Upper lobe of left lung (tissue), 6 donors: ENCODE measurements around the gene ZBTB8A. TPM values are rescaled to one million over a fixed set of nuclear protein-coding genes. Genes with fewer than 3 reads are reported as not detected.
A peak's percentile ranks its signal among the peaks of the same experiment; 100 is the strongest.
"Not testable (repeated sequence)": the region's sequence is repeated elsewhere in the genome, so short reads cannot be mapped to it uniquely, and the experiment has no call there.

Source experiments
- ATAC-seq, 2 donors: fragments of 200-7000 bp; cut with Tn5 transposase; one replicate each; pipeline ENCODE4 v1.9.1; 2022; ENCODE audit warnings: mild to moderate bottlenecking in 2 of 2, moderate library complexity in 2 of 2; ENCODE audit not compliant: low FRiP score in 2 of 2
- DNase-seq, 2 donors: peaks; one replicate each; pipeline ENCODE4 v3.0.0-alpha.2; 2019 to 2020
- H3K27ac ChIP-seq, 4 donors: fragments of 200-600 bp; sonication (generic); one replicate each; pipeline ENCODE4 v1.5.1; 2016 to 2019
- H3K27me3 ChIP-seq, 4 donors: fragments of 200-600 bp; sonication (generic); one replicate each; pipeline ENCODE4 v1.5.1; 2017 to 2019
- H3K36me3 ChIP-seq, 4 donors: fragments of 200-600 bp; sonication (generic); one replicate each; pipeline ENCODE4 v1.5.1; 2016 to 2019
- H3K4me1 ChIP-seq, 4 donors: fragments of 200-600 bp; sonication (generic); one replicate each; pipeline ENCODE4 v1.5.1; 2018 to 2019
- H3K4me3 ChIP-seq, 4 donors: fragments of 200-600 bp; sonication (generic); one replicate each; pipeline ENCODE4 v1.5.1; 2017 to 2019; ENCODE audit warnings: mild to moderate bottlenecking in 2 of 4, moderate library complexity in 1 of 4
- H3K9me3 ChIP-seq, 4 donors: fragments of 200-600 bp; sonication (generic); one replicate each; pipeline ENCODE4 v1.5.1; 2018 to 2019
- CTCF ChIP-seq, 6 experiments: fragments of 450-650 bp in 4 of 6; fragments of 200-600 bp in 2 of 6; sonication (generic) in 2 of 6; IDR thresholded peaks; one replicate each; pipeline ENCODE4 v1.5.1; 2016 to 2019; ENCODE audit warnings: antibody characterized with exemption in 6 of 6
- EP300 ChIP-seq, 4 donors: sonication (generic); formaldehyde crosslinking; IDR thresholded peaks; one replicate each; pipeline ENCODE4 v1.5.1; 2017; ENCODE audit warnings: antibody characterized with exemption in 4 of 4, control low read depth in 2 of 4
- POLR2A ChIP-seq, 4 donors: fragments of 450-650 bp; IDR thresholded peaks; one replicate each; pipeline ENCODE4 v1.5.1; 2016 to 2017; ENCODE audit warnings: antibody characterized with exemption in 4 of 4, mild to moderate bottlenecking in 2 of 4
- POLR2AphosphoS5 ChIP-seq, 2 donors: sonication (generic); formaldehyde crosslinking; IDR thresholded peaks; one replicate each; pipeline ENCODE4 v1.5.1; 2017; ENCODE audit warnings: antibody characterized with exemption in 2 of 2
- WGBS, 2 donors: methylation state at CpG; one replicate each; pipeline ENCODE4 v1.1.5; 2017 to 2018; 5-methylcytosine and 5-hydroxymethylcytosine counted together
- total RNA-seq, 6 donors: library from RNA; depleted of rRNA in 4 of 6; stranded (reverse); fragments of >200 nt in 4 of 6; gene quantifications; one replicate each; pipeline versions ENCODE4 v1.1.0 to v1.2.1, GENCODE V29; 2016 to 2021
- donor health status: DM: no; HTN: no; CAD: no; lungs with moderate emphysema.
- donor health status: DM: no; HTN: yes; CAD: no; lungs with severe emphysema.

ZBTB8A gene
- total RNA-seq, 6 donors from 2014 or later = 5.1 to 12.0 (median 6.4) TPM

- H3K36me3 ChIP-seq = peaks cover 0 to 6% (median 0%) of the 10 kb centered on the region in 4 donors
- DNase-seq = no peak
- no peak overlapping the region for H3K27ac ChIP-seq
- no peak overlapping the region for H3K4me3 ChIP-seq
- no peaks in the 10 kb centered on the region for H3K27me3 ChIP-seq
- no peak for ATAC-seq
- TF ChIP-seq POLR2A (IDR thresholded peaks at IDR 0.05) = no peak
- no peak for TF ChIP-seq CTCF (IDR thresholded peaks at IDR 0.05)
- TF ChIP-seq POLR2AphosphoS5 (IDR thresholded peaks at IDR 0.05) = no peak
- 87 to 92% methylated on average over 1 of the region's 1 CpG for WGBS, 2 donors
- no peaks in the 10 kb centered on the region for H3K9me3 ChIP-seq
- peaks cover 0 to 11% (median 2%) of the 10 kb centered on the region in 4 donors for H3K4me1 ChIP-seq
Observed at GRCh38 chr1:32639489-32640075, 100.4 kb downstream of the ZBTB8A start.

DNA sequence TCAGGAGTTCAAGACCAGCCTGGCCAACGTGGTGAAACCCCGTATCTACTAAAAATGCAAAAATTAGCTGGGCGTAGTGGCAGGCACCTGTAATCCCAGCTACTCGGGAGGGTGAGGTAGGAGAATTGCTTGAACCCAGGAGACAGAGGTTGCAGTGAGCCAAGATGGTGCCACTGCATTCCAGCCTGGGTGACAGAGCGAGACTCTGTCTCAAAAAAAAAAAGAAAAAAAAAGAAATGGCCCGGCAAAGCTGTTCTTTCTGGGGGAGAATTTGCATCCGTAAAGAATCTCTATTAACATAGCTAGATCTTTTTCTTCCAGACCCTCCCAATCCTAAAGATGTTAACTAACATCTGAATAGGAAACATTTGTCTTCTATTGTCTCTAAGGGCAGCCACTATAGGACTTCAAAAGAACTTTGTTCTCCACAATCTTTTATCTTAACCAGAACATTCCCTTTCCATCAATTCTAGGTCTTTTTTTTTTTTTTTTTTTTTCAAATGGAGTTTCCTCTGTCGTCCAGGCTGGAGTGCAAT lies 103.1 kb downstream of the ZBTB8A start:
- H3K27ac ChIP-seq, DNase-seq, H3K27me3 ChIP-seq, ATAC-seq, H3K4me3 ChIP-seq, H3K9me3 ChIP-seq, H3K4me1 ChIP-seq: not testable (repeated sequence)
- peaks cover 0 to 17% (median 0%) of the 10 kb centered on the region in 4 donors for H3K36me3 ChIP-seq
- 72 to 76% methylated on average over 8 of the region's 8 CpGs for WGBS, 2 donors

DNA sequence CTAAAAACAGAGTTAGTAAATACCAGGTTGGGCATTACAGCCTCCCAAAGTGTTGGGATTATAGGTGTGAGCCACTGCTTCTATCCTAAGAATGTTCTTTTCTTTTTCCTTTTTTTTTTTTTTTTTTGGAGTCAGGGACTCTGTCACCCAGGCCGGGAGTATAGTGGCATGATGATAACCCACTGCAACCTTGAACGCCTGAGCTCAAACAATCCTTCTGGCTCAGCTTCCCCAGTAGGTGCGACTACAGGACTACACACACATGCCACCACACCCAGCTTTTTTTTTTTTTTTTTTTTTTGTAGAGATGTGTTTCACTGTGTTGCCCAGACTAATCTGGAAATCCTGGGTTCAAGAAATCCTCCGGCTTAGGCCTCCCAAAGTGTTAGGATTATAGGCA lies 105.2 kb downstream of the ZBTB8A start:
- H3K27ac ChIP-seq = no peak overlapping the region
- no peak overlapping the region for H3K4me3 ChIP-seq
- TF ChIP-seq EP300 (IDR thresholded peaks at IDR 0.05) (no peak), CTCF (IDR thresholded peaks at IDR 0.05) (no peak), POLR2AphosphoS5 (IDR thresholded peaks at IDR 0.05) (no peak), POLR2A (IDR thresholded peaks at IDR 0.05) (no peak)
- no peaks in the 10 kb centered on the region for H3K27me3 ChIP-seq
- DNase-seq (no peak), ATAC-seq (no peak)
- WGBS, 2 donors = 86 to 92% methylated on average over 4 of the region's 4 CpGs
- H3K4me1 ChIP-seq = peaks cover 6 to 15% (median 10%) of the 10 kb centered on the region in 4 donors
- H3K9me3 ChIP-seq = no peaks in the 10 kb centered on the region
- H3K36me3 ChIP-seq = peaks cover 0 to 12% (median 0%) of the 10 kb centered on the region in 4 donors

DNA sequence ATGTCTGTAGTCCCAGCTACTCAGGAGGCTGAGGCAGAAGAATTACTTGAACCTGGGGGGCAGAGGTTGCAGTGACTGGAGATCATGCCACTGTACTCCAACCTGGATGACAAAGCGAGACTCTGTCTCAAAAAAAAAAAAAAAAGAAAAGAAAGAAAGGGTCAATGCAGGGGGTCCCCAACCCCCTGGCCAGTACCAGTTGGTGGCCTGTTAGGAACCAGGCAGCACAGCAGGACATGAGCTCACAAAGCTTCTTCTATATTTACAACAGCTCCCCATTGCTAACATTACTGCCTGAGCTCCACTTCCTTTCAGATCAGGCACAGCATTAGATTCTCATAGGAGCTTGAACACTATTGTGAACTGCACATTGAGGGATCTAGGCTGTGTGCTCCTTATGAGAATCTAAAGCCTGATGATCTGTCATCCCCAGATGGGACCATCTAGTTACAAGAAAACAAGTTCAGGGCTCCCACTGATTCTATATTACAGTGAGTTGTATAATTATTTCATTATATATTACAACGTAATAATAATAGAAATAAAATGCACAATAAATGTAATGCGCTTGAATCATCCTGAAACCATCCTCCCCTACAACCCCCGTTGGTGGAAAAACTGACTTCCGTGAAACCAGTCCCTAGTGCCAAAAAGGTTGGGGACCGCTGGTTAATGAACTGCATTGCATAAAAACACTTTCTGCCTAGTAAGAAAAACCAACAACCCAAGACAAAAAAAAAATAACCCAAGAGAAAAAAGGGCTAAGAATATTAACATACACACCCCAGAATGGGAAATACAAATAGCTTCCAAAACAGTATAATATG lies 108.3 kb downstream of the ZBTB8A start:
- no peak for DNase-seq
- no peak overlapping the region for H3K4me3 ChIP-seq
- H3K27ac ChIP-seq = no peak overlapping the region
- no peaks in the 10 kb centered on the region for H3K27me3 ChIP-seq
- ATAC-seq = no peak
- peaks cover 0 to 17% (median 0%) of the 10 kb centered on the region in 4 donors for H3K36me3 ChIP-seq
- H3K9me3 ChIP-seq = no peaks in the 10 kb centered on the region
- peaks cover 16 to 29% (median 22%) of the 10 kb centered on the region in 4 donors for H3K4me1 ChIP-seq
- 84 to 86% methylated on average over 6 of the region's 6 CpGs for WGBS, 2 donors
- TF ChIP-seq POLR2A (IDR thresholded peaks at IDR 0.05) (no peak), POLR2AphosphoS5 (IDR thresholded peaks at IDR 0.05) (no peak), EP300 (IDR thresholded peaks at IDR 0.05) (no peak), CTCF (IDR thresholded peaks at IDR 0.05) (no peak)

DNA sequence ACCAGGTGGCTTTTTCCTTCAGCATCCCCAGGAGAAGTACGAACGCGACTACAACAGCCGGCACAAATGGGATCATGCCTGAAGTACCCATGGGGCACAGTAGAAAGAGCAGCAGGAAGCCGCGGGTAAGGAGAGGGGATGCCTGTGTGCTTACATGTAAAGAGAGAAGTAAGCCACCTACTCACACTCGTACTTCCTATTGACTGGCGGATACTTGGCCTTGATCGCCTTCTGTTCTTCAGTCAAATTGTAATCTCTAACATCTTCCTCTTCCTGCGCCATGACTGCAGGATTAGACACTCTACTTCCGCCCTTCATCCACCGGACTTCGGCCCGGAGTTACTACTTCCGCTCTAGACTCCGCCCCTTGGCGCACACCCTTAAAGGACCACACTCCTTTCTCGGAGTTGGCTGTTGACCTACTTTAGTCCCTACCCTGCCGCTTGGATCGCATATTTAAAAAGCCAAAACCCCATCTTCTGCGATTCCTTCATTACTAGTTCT lies 111.1 kb downstream of the ZBTB8A start, which contains the start of gene ZBTB8OS:
Gene ZBTB8OS (minus strand): TSS at position 303 of the 504 bp plus-strand sequence. CDS start 21 bp downstream, at position 282.
- Histone ChIP-seq H3K36me3 (peaks cover 0 to 39% (median 10%) of the 10 kb centered on the region in 4 donors), H3K27ac (peak within 1 kb of the TSS; percentile 97 to 99 (median 98)), H3K27me3 (no peaks in the 10 kb centered on the region), H3K4me3 (peak within 1 kb of the TSS; percentile 64 to 95 (median 70)), H3K9me3 (no peaks in the 10 kb centered on the region), H3K4me1 (peaks cover 32 to 55% (median 45%) of the 10 kb centered on the region in 4 donors)
- DNase-seq = peak in 1 of 2 donors; percentile 93
- peak; percentile 95 to 97 for ATAC-seq
- WGBS, 2 donors = 1% methylated on average over 21 of the region's 21 CpGs
- TF ChIP-seq POLR2AphosphoS5 (IDR thresholded peaks at IDR 0.05) = peak; percentile 73 to 78
- no peak for TF ChIP-seq CTCF (IDR thresholded peaks at IDR 0.05)
- TF ChIP-seq EP300 (IDR thresholded peaks at IDR 0.05) = peak in 1 of 4 donors; percentile 24
- TF ChIP-seq POLR2A (IDR thresholded peaks at IDR 0.05) = peak; percentile 12 to 77 (median 55)
